ENCODE results near the gene KRT79. TPM values are rescaled to one million over a fixed set of nuclear protein-coding genes. Genes with fewer than 3 reads are reported as not detected.

Gene KRT79
- total and polyA plus RNA-seq, 11 donors = 0.24 TPM; not detected in 10

- no peak for DNase-seq
- Histone ChIP-seq H3K4me1 (no peaks in the 10 kb centered on the region), H3K27ac (no peak overlapping the region), H3K9me3 (no peaks in the 10 kb centered on the region), H3K4me3 (no peak overlapping the region), H3K36me3 (no peaks in the 10 kb centered on the region), H3K27me3 (peaks cover 0 to 2% (median 0%) of the 10 kb centered on the region in 9 donors)
- ATAC-seq = no peak
- intact Hi-C loops (cut with DNase I) = no loop called here
- no peak for TF ChIP-seq CTCF (IDR thresholded peaks at IDR 0.05)
- TF ChIP-seq POLR2A (IDR thresholded peaks at IDR 0.05) = no peak
- WGBS, 4 donors = 25 to 57% (median 38%) methylated on average over 2 of the region's 2 CpGs
These were observed 5.5 kb downstream of the KRT79 start for GRCh38 chr12:52828591-52829021.

DNA sequence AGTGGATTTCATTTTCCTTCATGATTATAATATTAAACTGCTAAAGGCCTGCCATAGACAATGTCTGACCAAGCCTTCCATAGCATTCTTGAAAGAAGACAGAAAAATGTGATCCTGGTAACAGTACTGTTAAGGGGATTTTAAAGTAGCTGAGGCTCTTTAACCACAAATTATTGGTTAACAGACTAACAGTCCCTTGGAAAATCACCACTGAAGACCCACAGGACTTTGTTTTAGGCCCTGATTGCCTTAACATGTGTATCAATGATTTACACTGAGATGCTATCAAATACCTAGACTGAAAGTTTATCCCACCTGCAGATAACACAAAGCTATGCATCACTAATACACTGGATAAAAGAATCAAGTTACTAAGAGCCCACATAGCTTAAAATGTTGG is 6.0 kb downstream of the KRT79 start:
- DNase-seq = no peak
- Histone ChIP-seq H3K4me3 (no peak overlapping the region), H3K27ac (no peak overlapping the region), H3K27me3 (peaks cover 0 to 2% (median 0%) of the 10 kb centered on the region in 9 donors), H3K9me3 (no peaks in the 10 kb centered on the region), H3K4me1 (no peaks in the 10 kb centered on the region), H3K36me3 (no peaks in the 10 kb centered on the region)
- intact Hi-C loops (cut with DNase I) = no loop called here
- no peak for TF ChIP-seq CTCF (IDR thresholded peaks at IDR 0.05)
- TF ChIP-seq POLR2A (IDR thresholded peaks at IDR 0.05) = no peak
- no peak for ATAC-seq

GRCh38 chr12:52827499-52828090 is 6.5 kb downstream of the KRT79 start:
- 77 to 84% (median 80%) methylated on average over 6 of the region's 6 CpGs for WGBS, 4 donors
- intact Hi-C loops (cut with DNase I) = no loop called here
- Histone ChIP-seq H3K27me3 (peaks cover 0 to 2% (median 0%) of the 10 kb centered on the region in 9 donors), H3K27ac (no peak overlapping the region), H3K4me1 (no peaks in the 10 kb centered on the region), H3K9me3 (no peaks in the 10 kb centered on the region), H3K4me3 (no peak overlapping the region), H3K36me3 (no peaks in the 10 kb centered on the region)
- DNase-seq (no peak), ATAC-seq (no peak)
- TF ChIP-seq CTCF (IDR thresholded peaks at IDR 0.05) (no peak), POLR2A (IDR thresholded peaks at IDR 0.05) (no peak)

- intact Hi-C loops (cut with DNase I) = no loop called here
- Histone ChIP-seq H3K4me3 (no peak overlapping the region), H3K27me3 (peaks cover 0 to 2% (median 0%) of the 10 kb centered on the region in 9 donors), H3K4me1 (no peaks in the 10 kb centered on the region), H3K9me3 (no peaks in the 10 kb centered on the region), H3K36me3 (no peaks in the 10 kb centered on the region), H3K27ac (no peak overlapping the region)
- DNase-seq (no peak), ATAC-seq (no peak)
- no peak for TF ChIP-seq CTCF (IDR thresholded peaks at IDR 0.05)
- TF ChIP-seq POLR2A (IDR thresholded peaks at IDR 0.05) = no peak
- WGBS, 4 donors = 91 to 95% (median 92%) methylated on average over 10 to 11 of the region's 11 CpGs
These were observed 7.3 kb downstream of the KRT79 start for GRCh38 chr12:52826611-52827498.

Data from heart left ventricle (tissue), 16 donors.